ENCODE measurements around the gene SOX15.
A peak's percentile ranks its signal among the peaks of the same experiment; 100 is the strongest.

Gene SOX15

GRCh38 chr17:7576432-7576937 is 13.4 kb downstream of the SOX15 start:
- DNase-seq: no peak

GRCh38 chr17:7575959-7576358 is 13.9 kb downstream of the SOX15 start:
- no peak for DNase-seq

DNA sequence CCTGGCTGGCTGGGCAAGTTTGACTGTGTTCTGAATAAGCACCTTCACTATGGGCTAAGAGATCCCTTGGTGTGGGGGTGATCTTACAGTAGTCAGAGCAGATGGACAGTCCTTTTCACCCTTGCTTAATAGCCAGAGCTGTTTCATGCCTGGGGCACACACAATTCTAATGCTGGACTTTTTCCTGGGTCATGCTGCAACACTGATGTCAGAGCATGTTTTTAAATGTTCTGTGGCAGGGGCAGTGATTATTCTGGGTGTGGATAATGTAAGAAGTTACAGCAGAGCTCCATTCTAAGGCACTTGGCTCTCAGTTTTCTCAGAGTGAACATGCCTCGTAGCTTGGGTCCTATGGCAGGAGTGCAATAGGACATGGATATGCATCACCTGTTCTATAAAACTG is 14.4 kb downstream of the SOX15 start:
- no peak for DNase-seq

- no peak for DNase-seq
Measured at GRCh38 chr17:7574176-7574953, 15.5 kb downstream of the SOX15 start.

DNA sequence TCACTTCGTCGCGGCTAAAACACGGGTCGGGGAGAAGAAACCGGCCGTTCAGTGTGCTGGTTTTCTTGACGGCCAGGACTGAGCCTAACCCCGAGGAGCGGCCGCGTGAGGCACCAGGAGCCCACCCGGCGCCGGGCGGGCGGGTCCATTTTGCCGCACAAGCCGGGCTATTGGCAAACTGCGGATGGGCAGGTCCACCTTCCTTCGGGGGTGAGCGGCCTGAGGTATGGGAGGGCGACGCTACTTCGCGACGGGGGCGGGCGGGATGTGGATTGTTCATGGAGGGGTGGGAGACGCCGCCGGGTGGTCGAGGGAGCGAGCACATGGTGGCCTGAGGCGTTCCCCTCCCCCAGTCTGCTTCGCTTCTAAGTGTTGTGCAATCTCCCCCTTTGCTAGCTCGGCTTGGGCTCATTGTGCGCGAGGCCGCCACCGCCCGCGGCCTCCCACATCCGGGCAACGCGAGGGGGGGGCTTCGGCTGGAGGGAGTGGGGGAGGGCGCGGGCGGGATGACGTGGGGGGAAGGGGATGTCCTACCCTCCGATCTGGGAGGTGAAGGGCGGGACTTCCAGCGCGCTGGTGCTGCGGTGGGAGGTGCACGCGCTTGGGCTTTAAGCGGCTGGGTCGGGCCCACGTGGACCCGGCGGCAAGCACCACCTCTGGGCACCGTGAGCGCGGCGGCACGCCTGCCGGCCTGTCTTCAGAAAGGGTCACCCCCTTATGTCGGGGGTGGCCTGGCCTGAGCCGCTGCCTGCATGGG is 16.4 kb downstream of the SOX15 start:
- peak; percentile 95 for DNase-seq

DNA sequence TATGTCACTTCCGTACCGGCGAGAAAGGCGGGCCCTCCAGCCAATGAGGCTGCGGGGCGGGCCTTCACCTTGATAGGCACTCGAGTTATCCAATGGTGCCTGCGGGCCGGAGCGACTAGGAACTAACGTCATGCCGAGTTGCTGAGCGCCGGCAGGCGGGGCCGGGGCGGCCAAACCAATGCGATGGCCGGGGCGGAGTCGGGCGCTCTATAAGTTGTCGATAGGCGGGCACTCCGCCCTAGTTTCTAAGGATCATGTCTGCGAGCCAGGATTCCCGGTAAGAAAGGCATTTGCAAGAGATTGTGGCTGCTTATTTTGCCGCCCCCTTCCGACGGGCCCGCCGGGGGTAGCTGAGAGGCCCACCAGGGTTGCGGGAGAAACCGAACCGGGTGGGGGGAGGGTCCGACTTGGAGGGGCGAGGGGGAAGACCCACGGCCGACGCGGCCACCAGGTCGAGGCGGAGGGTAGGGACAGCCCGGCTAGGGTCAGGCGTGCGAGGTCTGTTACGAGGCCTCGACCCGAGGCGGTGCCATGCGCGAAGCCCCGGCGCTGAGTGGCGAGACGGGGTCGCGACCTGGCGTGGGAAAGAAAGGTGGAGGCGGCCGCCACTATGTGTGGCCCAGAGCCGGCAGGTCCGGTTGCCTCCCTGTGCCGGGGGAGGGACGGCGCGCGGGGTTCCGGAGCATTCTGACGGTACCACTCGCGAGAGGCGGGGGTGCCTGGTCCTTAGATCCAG is 17.1 kb downstream of the SOX15 start:
- DNase-seq: peak; percentile 100

DNA sequence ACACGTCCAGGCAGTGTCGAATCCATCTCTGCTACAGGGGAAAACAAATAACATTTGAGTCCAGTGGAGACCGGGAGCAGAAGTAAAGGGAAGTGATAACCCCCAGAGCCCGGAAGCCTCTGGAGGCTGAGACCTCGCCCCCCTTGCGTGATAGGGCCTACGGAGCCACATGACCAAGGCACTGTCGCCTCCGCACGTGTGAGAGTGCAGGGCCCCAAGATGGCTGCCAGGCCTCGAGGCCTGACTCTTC is 17.6 kb downstream of the SOX15 start:
- no peak for DNase-seq

DNA sequence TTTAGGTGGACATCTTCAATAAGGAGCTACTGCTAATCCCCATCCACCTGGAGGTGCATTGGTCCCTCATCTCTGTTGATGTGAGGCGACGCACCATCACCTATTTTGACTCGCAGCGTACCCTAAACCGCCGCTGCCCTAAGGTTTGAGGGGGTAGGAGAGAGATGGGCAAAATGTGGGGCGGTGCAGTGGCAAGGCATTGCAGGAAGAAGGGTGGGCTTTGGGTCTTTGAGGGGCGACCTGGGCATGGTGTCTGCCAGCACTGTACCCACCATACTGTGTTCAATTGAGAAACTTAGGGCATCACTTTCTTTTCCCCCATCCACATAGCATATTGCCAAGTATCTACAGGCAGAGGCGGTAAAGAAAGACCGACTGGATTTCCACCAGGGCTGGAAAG is 19.5 kb downstream of the SOX15 start:
- no peak for DNase-seq

DNA sequence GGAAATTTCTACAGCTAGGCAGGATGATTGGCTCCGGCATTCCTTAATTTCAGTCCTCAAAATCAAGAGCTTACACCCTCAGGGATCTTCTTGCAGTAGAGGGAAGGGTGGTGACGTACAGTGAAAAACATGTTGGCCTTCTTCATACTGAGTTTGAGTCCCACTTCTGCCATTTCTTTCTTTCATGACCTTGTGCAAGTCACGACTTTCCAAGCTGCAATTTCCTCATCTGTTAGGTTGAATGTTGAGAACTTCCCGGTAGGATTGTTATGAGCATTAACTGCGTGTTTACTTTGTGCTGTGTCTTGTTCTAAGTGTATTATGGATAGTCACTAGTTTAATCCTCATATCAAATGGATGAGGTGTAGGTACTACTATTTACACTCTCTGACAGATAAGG is 20.3 kb downstream of the SOX15 start:
- no peak for DNase-seq

GRCh38 chr17:7563115-7563869 is 26.6 kb downstream of the SOX15 start:
- DNase-seq: no peak

DNA sequence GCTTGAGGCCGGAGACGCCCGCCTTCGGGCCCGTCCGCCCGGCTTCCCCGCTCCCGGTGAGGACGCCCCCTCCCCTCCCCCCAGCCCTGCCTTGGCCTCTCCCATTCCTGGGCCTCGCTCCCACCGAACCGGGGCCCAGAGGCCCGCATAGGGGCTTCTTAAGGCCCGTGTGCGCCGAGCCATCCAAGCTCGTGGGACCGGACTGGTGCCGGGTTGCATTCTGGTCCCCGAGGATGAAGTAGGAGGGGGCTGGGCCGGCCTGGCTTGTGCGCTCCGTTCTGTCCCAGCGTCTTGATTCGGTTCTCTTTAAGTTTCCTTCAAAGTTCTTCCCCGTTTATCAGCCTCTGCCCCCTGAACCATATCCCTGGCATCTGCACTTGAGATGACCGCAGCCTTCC is 27.7 kb downstream of the SOX15 start:
- DNase-seq: no peak

DNA sequence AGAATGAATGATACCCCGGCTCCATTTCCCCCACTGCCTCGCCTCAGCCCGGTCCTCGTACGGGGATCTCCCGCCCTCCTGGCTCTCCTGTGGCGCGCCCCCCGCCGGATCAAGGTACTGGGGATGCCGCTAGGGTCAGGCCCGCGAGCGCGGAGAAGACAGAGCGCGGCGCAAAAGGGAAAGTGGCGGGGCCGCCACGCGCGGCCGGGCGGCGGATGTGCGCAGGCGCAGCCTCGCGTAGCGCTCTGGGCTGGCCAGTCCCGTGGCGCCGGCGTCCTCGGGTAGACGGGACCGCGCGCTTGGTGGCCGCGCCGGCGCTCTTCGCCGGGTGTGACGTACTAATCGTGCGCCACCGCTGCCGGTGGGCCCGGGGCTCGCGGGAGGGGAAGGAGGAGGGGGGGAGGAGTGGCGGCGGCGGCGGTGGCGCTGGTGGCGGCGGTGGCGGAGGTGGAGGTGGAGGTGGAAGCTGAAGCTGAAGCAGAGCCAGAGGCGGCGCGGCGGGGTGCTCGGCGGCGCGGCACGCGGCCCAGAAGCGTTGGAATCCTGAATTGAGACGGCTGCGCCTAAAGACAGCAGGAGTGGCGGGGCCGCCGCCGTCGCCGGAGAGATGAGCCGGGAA is 28.2 kb downstream of the SOX15 start, which contains the start of gene SENP3:
SENP3 (plus strand) TSS at position 331 of the 619 bp plus-strand sequence. CDS start 1,158 bp downstream, outside the sequence.
- DNase-seq: peak; percentile 97

GRCh38 chr17:7561028-7561575 is 28.8 kb downstream of the SOX15 start:
- DNase-seq: peak; percentile 95

DNA sequence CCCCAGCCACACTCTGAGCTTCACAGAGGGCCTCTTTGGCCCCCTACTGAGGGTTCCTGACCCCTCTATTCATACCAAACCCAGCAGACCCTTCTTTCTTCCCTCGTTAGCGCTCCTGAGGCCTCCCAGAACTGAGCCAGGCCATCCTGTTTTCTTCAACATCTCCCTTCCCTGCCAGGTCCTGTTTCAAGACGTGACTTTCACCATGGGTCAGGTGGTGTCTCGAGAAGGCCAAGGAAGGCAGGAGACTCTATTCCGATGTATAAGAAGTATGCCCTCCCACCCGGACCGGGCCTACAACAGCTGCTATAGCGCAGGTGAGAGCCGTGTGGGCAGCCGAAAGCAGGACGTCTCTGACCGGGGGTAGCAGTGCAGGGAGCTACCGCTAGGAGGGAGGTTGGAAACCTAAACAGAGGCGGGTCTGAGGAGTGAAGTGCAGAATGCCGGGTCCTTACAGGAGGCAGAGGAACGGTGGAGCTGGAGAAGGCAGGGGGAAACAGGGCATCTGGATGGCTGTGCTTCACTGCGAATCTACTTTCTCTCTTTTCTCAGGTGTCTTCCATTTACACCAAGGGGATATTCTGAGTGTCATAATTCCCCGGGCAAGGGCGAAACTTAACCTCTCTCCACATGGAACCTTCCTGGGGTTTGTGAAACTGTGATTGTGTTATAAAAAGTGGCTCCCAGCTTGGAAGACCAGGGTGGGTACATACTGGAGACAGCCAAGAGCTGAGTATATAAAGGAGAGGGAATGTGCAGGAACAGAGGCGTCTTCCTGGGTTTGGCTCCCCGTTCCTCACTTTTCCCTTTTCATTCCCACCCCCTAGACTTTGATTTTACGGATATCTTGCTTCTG is 29.5 kb downstream of the SOX15 start:
- peak; percentile 84 for DNase-seq

- DNase-seq: no peak
Measured at GRCh38 chr17:7559320-7560171, 30.3 kb downstream of the SOX15 start.

DNA sequence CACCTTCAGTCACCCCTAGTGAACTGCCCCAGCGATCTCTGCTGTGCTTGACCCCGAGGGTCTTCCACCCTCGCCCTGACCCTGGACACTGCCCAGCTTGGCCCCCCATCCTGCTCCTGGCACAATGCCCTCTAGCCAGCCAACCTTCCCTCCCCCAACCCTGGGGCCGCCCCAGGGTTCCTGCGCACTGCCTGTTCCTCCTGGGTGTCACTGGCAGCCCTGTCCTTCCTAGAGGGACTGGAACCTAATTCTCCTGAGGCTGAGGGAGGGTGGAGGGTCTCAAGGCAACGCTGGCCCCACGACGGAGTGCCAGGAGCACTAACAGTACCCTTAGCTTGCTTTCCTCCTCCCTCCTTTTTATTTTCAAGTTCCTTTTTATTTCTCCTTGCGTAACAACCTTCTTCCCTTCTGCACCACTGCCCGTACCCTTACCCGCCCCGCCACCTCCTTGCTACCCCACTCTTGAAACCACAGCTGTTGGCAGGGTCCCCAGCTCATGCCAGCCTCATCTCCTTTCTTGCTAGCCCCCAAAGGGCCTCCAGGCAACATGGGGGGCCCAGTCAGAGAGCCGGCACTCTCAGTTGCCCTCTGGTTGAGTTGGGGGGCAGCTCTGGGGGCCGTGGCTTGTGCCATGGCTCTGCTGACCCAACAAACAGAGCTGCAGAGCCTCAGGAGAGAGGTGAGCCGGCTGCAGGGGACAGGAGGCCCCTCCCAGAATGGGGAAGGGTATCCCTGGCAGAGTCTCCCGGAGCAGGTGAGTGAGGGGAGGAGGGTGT is 31.2 kb downstream of the SOX15 start, which contains the start of gene TNFSF13:
TNFSF13 (plus strand) TSS at position 207 of the 776 bp plus-strand sequence; CDS start at position 497, 290 bp downstream.
- no peak for DNase-seq

GRCh38 chr17:7557775-7558543 is 31.9 kb downstream of the SOX15 start:
- DNase-seq: no peak

DNA sequence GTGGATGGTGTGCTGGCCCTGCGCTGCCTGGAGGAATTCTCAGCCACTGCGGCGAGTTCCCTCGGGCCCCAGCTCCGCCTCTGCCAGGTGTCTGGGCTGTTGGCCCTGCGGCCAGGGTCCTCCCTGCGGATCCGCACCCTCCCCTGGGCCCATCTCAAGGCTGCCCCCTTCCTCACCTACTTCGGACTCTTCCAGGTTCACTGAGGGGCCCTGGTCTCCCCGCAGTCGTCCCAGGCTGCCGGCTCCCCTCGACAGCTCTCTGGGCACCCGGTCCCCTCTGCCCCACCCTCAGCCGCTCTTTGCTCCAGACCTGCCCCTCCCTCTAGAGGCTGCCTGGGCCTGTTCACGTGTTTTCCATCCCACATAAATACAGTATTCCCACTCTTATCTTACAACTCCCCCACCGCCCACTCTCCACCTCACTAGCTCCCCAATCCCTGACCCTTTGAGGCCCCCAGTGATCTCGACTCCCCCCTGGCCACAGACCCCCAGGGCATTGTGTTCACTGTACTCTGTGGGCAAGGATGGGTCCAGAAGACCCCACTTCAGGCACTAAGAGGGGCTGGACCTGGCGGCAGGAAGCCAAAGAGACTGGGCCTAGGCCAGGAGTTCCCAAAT is 32.6 kb downstream of the SOX15 start:
- DNase-seq: no peak

Data from activated effector memory CD4-positive, alpha-beta T cell treated with anti-CD3 and anti-CD28 coated beads, Interleukin-2, amount 50 U/mL, for 16 hours (primary cell).